ENCODE results near the gene HSD3B7. TPM values are rescaled to one million over a fixed set of nuclear protein-coding genes. Genes with fewer than 3 reads are reported as not detected.

Gene HSD3B7
- total RNA-seq, 1 donor from 2014 or later, result 5.5 TPM

DNA sequence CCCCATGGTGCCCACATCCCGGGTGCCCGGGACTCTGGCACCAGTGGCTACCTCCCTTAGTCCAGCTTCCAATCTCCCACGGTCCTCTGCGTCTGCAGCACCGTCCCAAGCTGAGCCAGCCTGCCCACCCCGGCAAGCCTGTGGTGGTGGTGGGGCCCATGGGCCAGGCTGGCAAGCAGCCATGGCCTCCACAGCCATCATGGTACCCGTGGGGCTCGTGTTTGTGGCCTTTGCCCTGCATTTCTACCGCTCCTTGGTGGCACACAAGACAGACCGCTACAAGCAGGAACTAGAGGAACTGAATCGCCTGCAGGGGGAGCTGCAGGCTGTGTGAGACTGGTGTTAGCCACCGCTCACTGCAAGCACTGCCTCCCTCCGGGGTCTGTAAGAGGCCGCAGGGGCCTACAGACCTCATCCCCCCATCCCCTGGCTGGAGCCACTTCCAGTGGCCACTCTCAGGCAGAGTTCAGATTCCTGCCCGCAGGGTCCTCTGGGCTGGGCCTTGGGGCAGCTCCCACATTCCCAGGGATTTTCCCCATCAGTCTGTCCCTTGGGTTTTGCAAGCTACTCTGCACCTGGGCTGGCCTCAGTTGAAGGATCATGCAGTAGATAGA is 31.4 kb upstream of the HSD3B7 start:
- TF ChIP-seq CTCF (IDR thresholded peaks at IDR 0.05; ENCODE audit: borderline replicate concordance), result peak; percentile 73
- Histone ChIP-seq H3K27me3 (ENCODE audit: low read depth) (no peaks in the 10 kb centered on the region), H3K4me3 (no peak overlapping the region), H3K36me3 (no peaks in the 10 kb centered on the region), H3K4me1 (peaks cover 70% of the 10 kb centered on the region), H3K9me3 (replicated peaks) (no peaks in the 10 kb centered on the region), H3K27ac (replicated peaks) (peak overlapping the region; percentile 38)
- intact Hi-C loops (cut with micrococcal nuclease), result no loop called here
- no peak for DNase-seq

GRCh38 chr16:30954993-30955392 is 30.0 kb upstream of the HSD3B7 start:
- DNase-seq, result no peak
- Histone ChIP-seq H3K4me1 (peaks cover 66% of the 10 kb centered on the region), H3K4me3 (no peak overlapping the region), H3K36me3 (peaks cover 5% of the 10 kb centered on the region), H3K9me3 (replicated peaks) (no peaks in the 10 kb centered on the region), H3K27ac (replicated peaks) (no peak overlapping the region), H3K27me3 (ENCODE audit: low read depth) (no peaks in the 10 kb centered on the region)
- intact Hi-C loops (cut with micrococcal nuclease), result no loop called here
- TF ChIP-seq CTCF (IDR thresholded peaks at IDR 0.05; ENCODE audit: borderline replicate concordance), result no peak

- peak; percentile 86 for DNase-seq
- intact Hi-C loops (cut with micrococcal nuclease), result no loop called here
- H3K27me3 ChIP-seq (ENCODE audit: low read depth), result no peaks in the 10 kb centered on the region
- no peaks in the 10 kb centered on the region for H3K9me3 ChIP-seq (replicated peaks)
- H3K36me3 ChIP-seq, result peaks cover 23% of the 10 kb centered on the region
- H3K27ac ChIP-seq (replicated peaks), result peak overlapping the region; percentile 100
- no peak for TF ChIP-seq CTCF (IDR thresholded peaks at IDR 0.05; ENCODE audit: borderline replicate concordance)
- peak overlapping the region; percentile 83 for H3K4me3 ChIP-seq
- H3K4me1 ChIP-seq, result peaks cover 48% of the 10 kb centered on the region
Measured at GRCh38 chr16:30956601-30957455, 28.2 kb upstream of the HSD3B7 start.

DNA sequence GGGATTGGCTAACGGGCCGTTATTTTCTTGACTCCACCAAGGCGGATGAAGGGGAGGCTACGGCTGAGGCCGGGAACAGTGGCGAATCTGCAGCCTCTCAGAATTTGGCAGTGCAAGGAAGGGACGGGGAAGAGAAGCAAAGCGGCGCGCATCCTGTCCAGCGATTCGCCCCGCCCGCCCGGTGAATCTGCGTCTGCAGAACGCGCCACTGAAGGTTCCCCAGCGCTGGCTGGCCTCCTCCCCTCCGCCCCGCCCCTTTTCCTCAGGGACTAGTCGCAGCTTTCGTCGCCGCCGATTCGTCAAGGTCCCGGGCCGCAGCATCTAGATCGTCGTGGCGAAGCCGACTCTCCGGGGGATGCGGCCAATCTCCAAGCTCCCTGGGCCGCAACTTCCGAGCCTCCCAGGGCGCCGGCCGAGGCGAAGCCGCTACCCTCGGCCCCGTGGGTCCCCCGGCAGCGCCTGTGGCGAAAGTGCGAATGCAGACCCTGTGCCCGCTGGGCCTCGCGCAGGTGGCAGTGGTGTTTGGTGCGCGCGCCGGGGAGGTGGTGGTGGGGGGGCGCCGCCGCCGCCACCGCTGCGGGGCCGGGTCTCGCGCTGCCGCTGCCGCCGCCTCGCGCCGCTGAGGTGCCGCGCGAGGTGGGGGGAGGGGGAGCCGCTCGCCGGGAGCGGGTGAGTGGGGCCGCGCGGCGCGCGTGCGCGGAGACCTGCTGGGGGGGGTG is 27.4 kb upstream of the HSD3B7 start, which contains the start of gene SETD1A:
SETD1A (plus strand) TSS at position 299 of the 719 bp plus-strand sequence. CDS start 978 bp downstream, outside the sequence.
- TF ChIP-seq CTCF (IDR thresholded peaks at IDR 0.05; ENCODE audit: borderline replicate concordance), result no peak
- intact Hi-C loops (cut with micrococcal nuclease), result no loop called here
- Histone ChIP-seq H3K4me3 (peak within 1 kb of the TSS; percentile 83), H3K9me3 (replicated peaks) (no peaks in the 10 kb centered on the region), H3K4me1 (peaks cover 40% of the 10 kb centered on the region), H3K27ac (replicated peaks) (peak within 1 kb of the TSS; percentile 100), H3K36me3 (peaks cover 31% of the 10 kb centered on the region), H3K27me3 (ENCODE audit: low read depth) (no peaks in the 10 kb centered on the region)
- peak; percentile 98 for DNase-seq
